ENCODE measurements around the gene CDH12. TPM values are rescaled to one million over a fixed set of nuclear protein-coding genes. Genes with fewer than 3 reads are reported as not detected.
"Not testable (repeated sequence)": the region's sequence is repeated elsewhere in the genome, so short reads cannot be mapped to it uniquely, and the experiment has no call there.

Gene CDH12
- total RNA-seq, 2 donors from 2014 or later = 0.90 to 1.9 TPM

GRCh38 chr5:22151801-22152200, 701.3 kb downstream of the CDH12 start:
- not testable (repeated sequence) for H3K9me3 Mint-ChIP-seq; H3K27me3 Mint-ChIP-seq (ENCODE audit: insufficient read depth); H3K27ac Mint-ChIP-seq; H3K27me3 ChIP-seq (ENCODE audit: control insufficient read depth, insufficient read depth, low read length, poor library complexity, severe bottlenecking); H3K4me1 ChIP-seq (ENCODE audit: control insufficient read depth, insufficient read depth, low read length); H3K27ac ChIP-seq (ENCODE audit: low read depth, low read length); H3K4me1 Mint-ChIP-seq; H3K36me3 ChIP-seq (ENCODE audit: control insufficient read depth, insufficient read depth, low read length); H3K4me3 ChIP-seq (ENCODE audit: low read length); H3K9ac ChIP-seq (ENCODE audit: extremely low read depth, low read length, poor library complexity, severe bottlenecking); H3K36me3 Mint-ChIP-seq (ENCODE audit: low read depth); DNase-seq; H3K4me3 Mint-ChIP-seq; H3K9me3 ChIP-seq (ENCODE audit: control insufficient read depth, low read length)
- 72 to 80% methylated on average over 3 to 8 of the region's 9 CpGs for WGBS, 2 experiments (ENCODE audit: insufficient coverage in 1 of 2, insufficient read length in 1 of 2)

GRCh38 chr5:22140418-22140817, 712.7 kb downstream of the CDH12 start:
- not testable (repeated sequence) for H3K4me3 Mint-ChIP-seq; H3K4me1 ChIP-seq (ENCODE audit: control insufficient read depth, insufficient read depth, low read length); H3K4me1 Mint-ChIP-seq; H3K4me3 ChIP-seq (ENCODE audit: low read length); H3K27me3 ChIP-seq (ENCODE audit: control insufficient read depth, insufficient read depth, low read length, poor library complexity, severe bottlenecking); H3K27ac Mint-ChIP-seq; H3K9me3 ChIP-seq (ENCODE audit: control insufficient read depth, low read length); H3K9ac ChIP-seq (ENCODE audit: extremely low read depth, low read length, poor library complexity, severe bottlenecking); H3K36me3 ChIP-seq (ENCODE audit: control insufficient read depth, insufficient read depth, low read length); H3K36me3 Mint-ChIP-seq (ENCODE audit: low read depth); H3K27ac ChIP-seq (ENCODE audit: low read depth, low read length); H3K9me3 Mint-ChIP-seq; H3K27me3 Mint-ChIP-seq (ENCODE audit: insufficient read depth); DNase-seq
- WGBS, 2 experiments (ENCODE audit: insufficient coverage in 1 of 2, insufficient read length in 1 of 2) = no CpG with 5 or more reads among the region's 1 CpG

DNA sequence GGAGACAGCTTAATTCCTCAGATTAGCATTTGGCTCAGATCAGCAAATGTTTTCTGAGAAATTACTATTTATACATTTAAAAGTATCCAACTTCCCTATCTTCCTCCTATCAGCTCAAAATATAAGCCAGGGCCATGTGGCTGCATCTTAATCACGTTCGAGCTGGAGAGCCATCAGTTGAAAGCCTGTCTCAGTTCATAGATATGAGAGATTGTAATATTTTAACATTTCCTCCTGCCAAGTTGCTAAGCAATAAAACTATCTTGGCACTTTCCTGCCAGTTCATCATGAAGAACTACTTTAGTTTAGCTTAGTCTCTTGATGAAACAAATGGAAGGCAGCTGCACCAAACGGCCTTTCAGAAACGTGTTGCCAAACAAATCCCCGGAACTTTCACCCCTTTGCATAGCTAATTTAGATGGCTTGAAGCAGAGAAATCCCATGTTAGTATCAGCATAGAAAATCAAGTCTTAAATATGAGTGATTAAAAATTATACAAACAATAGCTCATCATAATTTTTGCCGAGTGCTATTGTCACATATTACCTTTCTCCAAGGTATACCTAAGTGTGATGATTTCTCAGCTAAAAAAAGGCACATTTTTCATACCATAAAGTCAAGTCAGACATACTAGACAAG, 713.4 kb downstream of the CDH12 start:
- DNase-seq; H3K27ac Mint-ChIP-seq; H3K27me3 ChIP-seq (ENCODE audit: control insufficient read depth, insufficient read depth, low read length, poor library complexity, severe bottlenecking); H3K4me1 Mint-ChIP-seq; H3K36me3 ChIP-seq (ENCODE audit: control insufficient read depth, insufficient read depth, low read length); H3K4me3 ChIP-seq (ENCODE audit: low read length); H3K9me3 ChIP-seq (ENCODE audit: control insufficient read depth, low read length); H3K36me3 Mint-ChIP-seq (ENCODE audit: low read depth); H3K27ac ChIP-seq (ENCODE audit: low read depth, low read length); H3K9me3 Mint-ChIP-seq; H3K27me3 Mint-ChIP-seq (ENCODE audit: insufficient read depth); H3K4me1 ChIP-seq (ENCODE audit: control insufficient read depth, insufficient read depth, low read length); H3K4me3 Mint-ChIP-seq; H3K9ac ChIP-seq (ENCODE audit: extremely low read depth, low read length, poor library complexity, severe bottlenecking): not testable (repeated sequence)
- WGBS, 2 experiments (ENCODE audit: insufficient coverage in 1 of 2, insufficient read length in 1 of 2) = 84 to 100% methylated on average over 1 to 6 of the region's 6 CpGs

DNA sequence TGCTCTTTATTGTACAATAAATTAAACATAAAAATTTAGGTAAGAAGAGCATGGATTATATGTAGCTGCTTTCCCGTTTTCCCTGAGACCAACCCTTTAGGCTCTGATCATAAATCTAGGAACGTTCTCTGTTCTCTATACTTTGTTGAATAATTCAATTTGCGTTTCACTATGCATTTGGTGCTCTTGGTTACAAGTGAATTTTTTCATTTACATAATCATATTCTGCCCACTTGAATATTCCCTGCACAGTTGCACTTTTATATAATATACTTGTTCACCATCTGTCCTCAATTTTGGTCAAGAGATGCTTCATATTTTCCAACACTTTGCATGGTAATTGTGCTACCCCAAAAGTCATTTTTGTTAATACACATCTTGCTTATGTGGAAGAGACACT, 741.8 kb downstream of the CDH12 start:
- no peak overlapping the region for H3K9ac ChIP-seq (ENCODE audit: extremely low read depth, low read length, poor library complexity, severe bottlenecking)
- Mint-ChIP-seq H3K27me3 (ENCODE audit: insufficient read depth) (peaks cover 9% of the 10 kb centered on the region), H3K27ac (no peak overlapping the region), H3K9me3 (no peaks in the 10 kb centered on the region), H3K4me3 (no peak overlapping the region), H3K4me1 (peaks cover 18% of the 10 kb centered on the region), H3K36me3 (ENCODE audit: low read depth) (no peaks in the 10 kb centered on the region)
- peaks cover 14% of the 10 kb centered on the region for H3K4me1 ChIP-seq (ENCODE audit: control insufficient read depth, insufficient read depth, low read length)
- TF ChIP-seq, protein P1, sequence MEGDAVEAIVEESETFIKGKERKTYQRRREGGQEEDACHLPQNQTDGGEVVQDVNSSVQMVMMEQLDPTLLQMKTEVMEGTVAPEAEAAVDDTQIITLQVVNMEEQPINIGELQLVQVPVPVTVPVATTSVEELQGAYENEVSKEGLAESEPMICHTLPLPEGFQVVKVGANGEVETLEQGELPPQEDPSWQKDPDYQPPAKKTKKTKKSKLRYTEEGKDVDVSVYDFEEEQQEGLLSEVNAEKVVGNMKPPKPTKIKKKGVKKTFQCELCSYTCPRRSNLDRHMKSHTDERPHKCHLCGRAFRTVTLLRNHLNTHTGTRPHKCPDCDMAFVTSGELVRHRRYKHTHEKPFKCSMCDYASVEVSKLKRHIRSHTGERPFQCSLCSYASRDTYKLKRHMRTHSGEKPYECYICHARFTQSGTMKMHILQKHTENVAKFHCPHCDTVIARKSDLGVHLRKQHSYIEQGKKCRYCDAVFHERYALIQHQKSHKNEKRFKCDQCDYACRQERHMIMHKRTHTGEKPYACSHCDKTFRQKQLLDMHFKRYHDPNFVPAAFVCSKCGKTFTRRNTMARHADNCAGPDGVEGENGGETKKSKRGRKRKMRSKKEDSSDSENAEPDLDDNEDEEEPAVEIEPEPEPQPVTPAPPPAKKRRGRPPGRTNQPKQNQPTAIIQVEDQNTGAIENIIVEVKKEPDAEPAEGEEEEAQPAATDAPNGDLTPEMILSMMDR (conservative IDR thresholded peaks at IDR 0.05) = no peak
- H3K9me3 ChIP-seq (ENCODE audit: control insufficient read depth, low read length) = no peaks in the 10 kb centered on the region
- no peaks in the 10 kb centered on the region for H3K27me3 ChIP-seq (ENCODE audit: control insufficient read depth, insufficient read depth, low read length, poor library complexity, severe bottlenecking)
- WGBS, 2 experiments (ENCODE audit: insufficient coverage in 1 of 2, insufficient read length in 1 of 2) = 96 to 100% methylated on average over 2 to 3 of the region's 3 CpGs
- H3K4me3 ChIP-seq (ENCODE audit: low read length) = no peak overlapping the region
- no peaks in the 10 kb centered on the region for H3K36me3 ChIP-seq (ENCODE audit: control insufficient read depth, insufficient read depth, low read length)
- no peak overlapping the region for H3K27ac ChIP-seq (ENCODE audit: low read depth, low read length)
- no peak for DNase-seq

All from endodermal cell (in vitro differentiated cells).